ENCODE results near the gene ENC1.

DNA sequence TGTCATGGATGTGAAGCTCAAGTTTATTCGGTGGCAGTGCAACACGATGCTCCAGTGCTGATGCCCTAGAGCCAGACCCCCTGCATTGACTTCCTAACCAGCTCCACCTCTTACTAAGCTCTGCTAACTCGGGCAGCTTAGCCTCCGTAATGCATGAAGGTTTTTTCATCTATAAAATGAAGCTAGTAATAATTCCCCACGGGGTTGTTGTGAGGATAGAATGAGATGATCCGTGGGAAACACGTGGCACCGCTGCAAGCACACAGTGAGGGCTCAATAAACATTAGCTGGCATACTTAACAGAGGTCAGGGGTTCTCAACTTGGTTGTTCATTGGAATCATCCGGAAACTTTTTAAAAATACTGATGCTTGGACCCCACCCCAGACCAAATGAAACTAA is 6.8 kb downstream of the ENC1 start:
- TF ChIP-seq, protein P1, sequence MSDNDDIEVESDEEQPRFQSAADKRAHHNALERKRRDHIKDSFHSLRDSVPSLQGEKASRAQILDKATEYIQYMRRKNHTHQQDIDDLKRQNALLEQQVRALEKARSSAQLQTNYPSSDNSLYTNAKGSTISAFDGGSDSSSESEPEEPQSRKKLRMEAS (IDR thresholded peaks at IDR 0.05), result no peak
- TF ChIP-seq EZH2phosphoT487 (IDR thresholded peaks at IDR 0.05; ENCODE audit: borderline replicate concordance) (no peak), POLR2AphosphoS5 (IDR thresholded peaks at IDR 0.05; ENCODE audit: low read depth, low read length) (no peak), TCF7L2 (IDR thresholded peaks at IDR 0.05; ENCODE audit: borderline replicate concordance, extremely low read depth, insufficient read depth, insufficient read length) (no peak), ZNF274 (IDR thresholded peaks at IDR 0.05; ENCODE audit: low read depth, low read length) (no peak), EGR1 (IDR thresholded peaks at IDR 0.05; ENCODE audit: low read depth) (no peak), RAD21 (IDR thresholded peaks at IDR 0.05; ENCODE audit: low read depth) (no peak), CEBPB (IDR thresholded peaks at IDR 0.05; ENCODE audit: low read depth) (no peak)
- TF ChIP-seq, protein P2, sequence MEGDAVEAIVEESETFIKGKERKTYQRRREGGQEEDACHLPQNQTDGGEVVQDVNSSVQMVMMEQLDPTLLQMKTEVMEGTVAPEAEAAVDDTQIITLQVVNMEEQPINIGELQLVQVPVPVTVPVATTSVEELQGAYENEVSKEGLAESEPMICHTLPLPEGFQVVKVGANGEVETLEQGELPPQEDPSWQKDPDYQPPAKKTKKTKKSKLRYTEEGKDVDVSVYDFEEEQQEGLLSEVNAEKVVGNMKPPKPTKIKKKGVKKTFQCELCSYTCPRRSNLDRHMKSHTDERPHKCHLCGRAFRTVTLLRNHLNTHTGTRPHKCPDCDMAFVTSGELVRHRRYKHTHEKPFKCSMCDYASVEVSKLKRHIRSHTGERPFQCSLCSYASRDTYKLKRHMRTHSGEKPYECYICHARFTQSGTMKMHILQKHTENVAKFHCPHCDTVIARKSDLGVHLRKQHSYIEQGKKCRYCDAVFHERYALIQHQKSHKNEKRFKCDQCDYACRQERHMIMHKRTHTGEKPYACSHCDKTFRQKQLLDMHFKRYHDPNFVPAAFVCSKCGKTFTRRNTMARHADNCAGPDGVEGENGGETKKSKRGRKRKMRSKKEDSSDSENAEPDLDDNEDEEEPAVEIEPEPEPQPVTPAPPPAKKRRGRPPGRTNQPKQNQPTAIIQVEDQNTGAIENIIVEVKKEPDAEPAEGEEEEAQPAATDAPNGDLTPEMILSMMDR (IDR thresholded peaks at IDR 0.05 in 2 of 3, conservative IDR thresholded peaks at IDR 0.05 in 1 of 3; ENCODE audit: borderline replicate concordance in 1 of 3, insufficient read depth in 1 of 3, low read depth in 2 of 3, low read length in 2 of 3), result no peak
- TF ChIP-seq, protein P3, sequence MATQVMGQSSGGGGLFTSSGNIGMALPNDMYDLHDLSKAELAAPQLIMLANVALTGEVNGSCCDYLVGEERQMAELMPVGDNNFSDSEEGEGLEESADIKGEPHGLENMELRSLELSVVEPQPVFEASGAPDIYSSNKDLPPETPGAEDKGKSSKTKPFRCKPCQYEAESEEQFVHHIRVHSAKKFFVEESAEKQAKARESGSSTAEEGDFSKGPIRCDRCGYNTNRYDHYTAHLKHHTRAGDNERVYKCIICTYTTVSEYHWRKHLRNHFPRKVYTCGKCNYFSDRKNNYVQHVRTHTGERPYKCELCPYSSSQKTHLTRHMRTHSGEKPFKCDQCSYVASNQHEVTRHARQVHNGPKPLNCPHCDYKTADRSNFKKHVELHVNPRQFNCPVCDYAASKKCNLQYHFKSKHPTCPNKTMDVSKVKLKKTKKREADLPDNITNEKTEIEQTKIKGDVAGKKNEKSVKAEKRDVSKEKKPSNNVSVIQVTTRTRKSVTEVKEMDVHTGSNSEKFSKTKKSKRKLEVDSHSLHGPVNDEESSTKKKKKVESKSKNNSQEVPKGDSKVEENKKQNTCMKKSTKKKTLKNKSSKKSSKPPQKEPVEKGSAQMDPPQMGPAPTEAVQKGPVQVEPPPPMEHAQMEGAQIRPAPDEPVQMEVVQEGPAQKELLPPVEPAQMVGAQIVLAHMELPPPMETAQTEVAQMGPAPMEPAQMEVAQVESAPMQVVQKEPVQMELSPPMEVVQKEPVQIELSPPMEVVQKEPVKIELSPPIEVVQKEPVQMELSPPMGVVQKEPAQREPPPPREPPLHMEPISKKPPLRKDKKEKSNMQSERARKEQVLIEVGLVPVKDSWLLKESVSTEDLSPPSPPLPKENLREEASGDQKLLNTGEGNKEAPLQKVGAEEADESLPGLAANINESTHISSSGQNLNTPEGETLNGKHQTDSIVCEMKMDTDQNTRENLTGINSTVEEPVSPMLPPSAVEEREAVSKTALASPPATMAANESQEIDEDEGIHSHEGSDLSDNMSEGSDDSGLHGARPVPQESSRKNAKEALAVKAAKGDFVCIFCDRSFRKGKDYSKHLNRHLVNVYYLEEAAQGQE (IDR thresholded peaks at IDR 0.05; ENCODE audit: low read depth), result no peak

Data from HCT116 (cell line).